ENCODE data around the gene MYH14. TPM values are rescaled to one million over a fixed set of nuclear protein-coding genes. Genes with fewer than 3 reads are reported as not detected.

The MYH14 gene
- total and polyA plus RNA-seq, 9 of the 15 experiments (the other 6 are each of a cell fraction or from before 2014, with no cell fraction given): 0.04 to 0.86 (median 0.19) TPM; not detected in 2

- TF ChIP-seq ZNF318 (IDR thresholded peaks at IDR 0.05; ENCODE audit: borderline replicate concordance in 1 of 2, low read depth in 1 of 2) (peak in 1 of 2 experiments; percentile 78; a peak in 1 of 4 replicates), ZNF445 (CRISPR knock-in tag; IDR thresholded peaks at IDR 0.05; ENCODE audit: low read depth) (no peak), CTCFL (IDR thresholded peaks at IDR 0.05; ENCODE audit: borderline replicate concordance, insufficient read depth, low read depth, low read length, poor library complexity, severe bottlenecking) (no peak), MAZ (CRISPR knock-in tag; conservative IDR thresholded peaks at IDR 0.05 in 1 of 2, IDR thresholded peaks at IDR 0.05 in 1 of 2) (peak; percentile 42 to 61), FOXA3 (CRISPR knock-in tag; conservative IDR thresholded peaks at IDR 0.05 in 1 of 2, IDR thresholded peaks at IDR 0.05 in 1 of 2) (no peak), E2F5 (CRISPR knock-in tag; IDR thresholded peaks at IDR 0.05) (no peak), RBM14 (IDR thresholded peaks at IDR 0.05; ENCODE audit: borderline replicate concordance, insufficient read depth, low read depth, low read length) (no peak), RUNX1 (IDR thresholded peaks at IDR 0.05; ENCODE audit: low read depth) (0 out of 2 replicates have a peak, but pooled peaks have one; percentile 34), DMBX1 (CRISPR knock-in tag; IDR thresholded peaks at IDR 0.05; ENCODE audit: borderline replicate concordance) (peak; percentile 55; the same call in 1 of the 2 replicates)
These were observed 155.3 kb downstream of the MYH14 start (continued) for GRCh38 chr19:50358483-50359327.

Data from K562 (cell line).